CD14-positive monocyte (primary cell): ENCODE results near the gene PCDHA7. TPM values are rescaled to one million over a fixed set of nuclear protein-coding genes. Genes with fewer than 3 reads are reported as not detected.
"Not testable (repeated sequence)": the region's sequence is repeated elsewhere in the genome, so short reads cannot be mapped to it uniquely, and the experiment has no call there.

Source experiments
- DNase-seq, 3 donors: peaks; one replicate each; pipeline ENCODE4 v3.0.0-alpha.2; 2011 to 2022
- H2AFZ ChIP-seq: 2 replicates; pipeline ENCODE4 v1.6.0; 2012; ENCODE audit warnings: mild to moderate bottlenecking, low read depth, low read length, inconsistent platforms; ENCODE audit not compliant: insufficient read depth, poor library complexity, severe bottlenecking
- H3K27ac ChIP-seq, 2 donors: 1 replicate in 1 of 2; 2 replicates in 1 of 2; pipeline ENCODE4 v1.5.1; 2012 to 2013; ENCODE audit warnings: low read length in 2 of 2, control low read depth in 1 of 2, inconsistent platforms in 1 of 2, low read depth in 1 of 2, mild to moderate bottlenecking in 1 of 2
- H3K27me3 ChIP-seq, 2 donors: one replicate each; pipeline versions ENCODE4 v1.6.0 to v1.6.1; 2011 to 2013; ENCODE audit warnings: low read length in 2 of 2; ENCODE audit not compliant: control insufficient read depth in 2 of 2, insufficient read depth in 2 of 2
- H3K36me3 ChIP-seq, 2 donors: replicated peaks in 1 of 2; 1 replicate in 1 of 2; 2 replicates in 1 of 2; pipeline versions ENCODE4 v1.5.1 to v1.6.1; 2012 to 2013; ENCODE audit warnings: low read length in 2 of 2, control low read depth in 1 of 2, inconsistent platforms in 1 of 2, mild to moderate bottlenecking in 1 of 2; ENCODE audit not compliant: insufficient read depth in 2 of 2, control insufficient read depth in 1 of 2
- H3K4me1 ChIP-seq, 2 donors: 1 replicate in 1 of 2; 2 replicates in 1 of 2; pipeline versions ENCODE4 v1.5.1 to v1.6.1; 2012 to 2013; ENCODE audit warnings: low read length in 2 of 2, control low read depth in 1 of 2, inconsistent platforms in 1 of 2, mild to moderate bottlenecking in 1 of 2, moderate library complexity in 1 of 2; ENCODE audit not compliant: insufficient read depth in 2 of 2, control insufficient read depth in 1 of 2
- H3K4me2 ChIP-seq: replicated peaks from 2 replicates; pipeline ENCODE3; 2012; ENCODE audit warnings: low read length, moderate library complexity, mild to moderate bottlenecking; ENCODE audit not compliant: poor library complexity, severe bottlenecking; ENCODE audit errors: extremely low read depth
- H3K4me3 ChIP-seq, 3 experiments: fragments of 200-600 bp in 1 of 3; sonication (generic) in 1 of 3; replicated peaks in 1 of 3; 1 replicate in 2 of 3; 2 replicates in 1 of 3; pipeline ENCODE4 v1.5.1; 2011 to 2013; ENCODE audit warnings: low read length in 3 of 3, mild to moderate bottlenecking in 3 of 3, control low read depth in 2 of 3, low read depth in 2 of 3, inconsistent platforms in 1 of 3, moderate library complexity in 1 of 3
- H3K79me2 ChIP-seq: 2 replicates; pipeline ENCODE4 v1.6.0; 2012; ENCODE audit warnings: mild to moderate bottlenecking, control low read depth, inconsistent platforms, low read length, moderate library complexity; ENCODE audit not compliant: insufficient read depth
- H3K9ac ChIP-seq: 2 replicates; pipeline ENCODE4 v1.6.0; 2017; ENCODE audit warnings: low read length, mild to moderate bottlenecking; ENCODE audit not compliant: insufficient read depth, poor library complexity, severe bottlenecking
- H3K9me3 ChIP-seq, 2 donors: replicated peaks in 1 of 2; 1 replicate in 1 of 2; 2 replicates in 1 of 2; pipeline versions ENCODE4 v1.5.1 to v1.6.1; 2012 to 2013; ENCODE audit warnings: low read length in 2 of 2, control low read depth in 1 of 2; ENCODE audit not compliant: control insufficient read depth in 1 of 2, insufficient read depth in 1 of 2
- H4K20me1 ChIP-seq: 2 replicates; pipeline ENCODE4 v1.6.0; 2012; ENCODE audit warnings: mild to moderate bottlenecking, low read length, control low read depth, moderate library complexity; ENCODE audit not compliant: insufficient read depth
- H3K27ac Mint-ChIP-seq, 7 donors: one replicate each; pipeline ENCODE4 v1.8.0; 2020; ENCODE audit warnings: mild to moderate bottlenecking in 7 of 7, mixed read lengths in 7 of 7, moderate library complexity in 6 of 7, inconsistent platforms in 2 of 7
- H3K27me3 Mint-ChIP-seq, 3 donors: one replicate each; pipeline ENCODE4 v1.8.0; 2021 to 2022; ENCODE audit warnings: low read depth in 3 of 3, mild to moderate bottlenecking in 3 of 3, mixed read lengths in 3 of 3, moderate library complexity in 3 of 3, inconsistent platforms in 1 of 3
- H3K36me3 Mint-ChIP-seq, 2 donors: one replicate each; pipeline ENCODE4 v1.8.0; 2020; ENCODE audit warnings: mixed read lengths in 2 of 2, inconsistent platforms in 1 of 2, mild to moderate bottlenecking in 1 of 2
- H3K4me1 Mint-ChIP-seq: one replicate; pipeline ENCODE4 v1.8.0; 2020; ENCODE audit warnings: mild to moderate bottlenecking, mixed read lengths
- H3K4me3 Mint-ChIP-seq, 2 donors: one replicate each; pipeline ENCODE4 v1.8.0; 2020; ENCODE audit warnings: mild to moderate bottlenecking in 2 of 2, mixed read lengths in 2 of 2, moderate library complexity in 1 of 2
- H3K9me3 Mint-ChIP-seq, 7 donors: one replicate each; pipeline ENCODE4 v1.8.0; 2020 to 2022; ENCODE audit warnings: mixed read lengths in 7 of 7, mild to moderate bottlenecking in 6 of 7, moderate library complexity in 6 of 7, inconsistent platforms in 2 of 7
- WGBS: methylation state at CpG from one replicate; pipeline ENCODE4 v1.1.5; 2013; ENCODE audit warnings: missing lambda C conversion rate; ENCODE audit not compliant: insufficient coverage; 5-methylcytosine and 5-hydroxymethylcytosine counted together
- intact Hi-C, 2 donors: fragments of 100-400 bp; cut with micrococcal nuclease; formaldehyde crosslinking; loops; one replicate each; pipeline versions ENCODE4 v1.15.0 to v1.15.1; 2023
- polyA plus RNA-seq, 3 donors: library from polyadenylated mRNA; depleted of rRNA in 1 of 3; unstranded in 2 of 3; stranded (reverse) in 1 of 3; fragments of 300-500 nt in 2 of 3; fragments of >200 nt in 1 of 3; fragmentation: Illumina TruSeq in 2 of 3; gene quantifications; 1 replicate in 2 of 3; 2 replicates in 1 of 3; pipeline ENCODE4 v1.2.3, GENCODE V29; 2012 to 2021
- TF ChIP-seq, protein P1 (sequence below): fragments of 200-600 bp; IDR thresholded peaks from one replicate; pipeline ENCODE4 v1.8.0; 2022; ENCODE audit warnings: antibody characterized with exemption, mild to moderate bottlenecking

PCDHA7 gene
- polyA plus RNA-seq, 3 donors = not detected

- H3K36me3 Mint-ChIP-seq = peaks cover 0 to 4% of the 10 kb centered on the region in 2 donors
- peaks cover 22 to 41% (median 36%) of the 10 kb centered on the region in 7 donors for H3K9me3 Mint-ChIP-seq
- H4K20me1 ChIP-seq = no peaks in the 10 kb centered on the region
- H3K4me2 ChIP-seq = no peak overlapping the region
- no peaks in the 10 kb centered on the region for H3K4me1 ChIP-seq
- H3K27ac Mint-ChIP-seq = no peak overlapping the region
- TF ChIP-seq, protein P1, sequence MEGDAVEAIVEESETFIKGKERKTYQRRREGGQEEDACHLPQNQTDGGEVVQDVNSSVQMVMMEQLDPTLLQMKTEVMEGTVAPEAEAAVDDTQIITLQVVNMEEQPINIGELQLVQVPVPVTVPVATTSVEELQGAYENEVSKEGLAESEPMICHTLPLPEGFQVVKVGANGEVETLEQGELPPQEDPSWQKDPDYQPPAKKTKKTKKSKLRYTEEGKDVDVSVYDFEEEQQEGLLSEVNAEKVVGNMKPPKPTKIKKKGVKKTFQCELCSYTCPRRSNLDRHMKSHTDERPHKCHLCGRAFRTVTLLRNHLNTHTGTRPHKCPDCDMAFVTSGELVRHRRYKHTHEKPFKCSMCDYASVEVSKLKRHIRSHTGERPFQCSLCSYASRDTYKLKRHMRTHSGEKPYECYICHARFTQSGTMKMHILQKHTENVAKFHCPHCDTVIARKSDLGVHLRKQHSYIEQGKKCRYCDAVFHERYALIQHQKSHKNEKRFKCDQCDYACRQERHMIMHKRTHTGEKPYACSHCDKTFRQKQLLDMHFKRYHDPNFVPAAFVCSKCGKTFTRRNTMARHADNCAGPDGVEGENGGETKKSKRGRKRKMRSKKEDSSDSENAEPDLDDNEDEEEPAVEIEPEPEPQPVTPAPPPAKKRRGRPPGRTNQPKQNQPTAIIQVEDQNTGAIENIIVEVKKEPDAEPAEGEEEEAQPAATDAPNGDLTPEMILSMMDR = no peak
- no peaks in the 10 kb centered on the region for H3K36me3 ChIP-seq
- peaks cover 9 to 15% (median 11%) of the 10 kb centered on the region in 3 donors for H3K27me3 Mint-ChIP-seq
- no peak overlapping the region for H3K4me3 Mint-ChIP-seq
- H3K4me3 ChIP-seq = no peak overlapping the region
- intact Hi-C loops = loop anchor here in 1 of 2 donors (10.0 kb wide), 1 partner anchor 53 kb away; the partner anchor contains the start of gene PCDHA12
- no peak for DNase-seq
- peaks cover 31 to 38% of the 10 kb centered on the region in 2 donors for H3K9me3 ChIP-seq
- peaks cover 0 to 6% of the 10 kb centered on the region in 2 donors for H3K27me3 ChIP-seq
- H2AFZ ChIP-seq = no peak overlapping the region
- H3K9ac ChIP-seq = no peak overlapping the region
- no peaks in the 10 kb centered on the region for H3K4me1 Mint-ChIP-seq
- 23% methylated on average over 2 of the region's 6 CpGs for WGBS
- H3K79me2 ChIP-seq = no peaks in the 10 kb centered on the region
- H3K27ac ChIP-seq = no peak overlapping the region
Observed at GRCh38 chr5:140822281-140822629, 11.8 kb upstream of the PCDHA7 start.

DNA sequence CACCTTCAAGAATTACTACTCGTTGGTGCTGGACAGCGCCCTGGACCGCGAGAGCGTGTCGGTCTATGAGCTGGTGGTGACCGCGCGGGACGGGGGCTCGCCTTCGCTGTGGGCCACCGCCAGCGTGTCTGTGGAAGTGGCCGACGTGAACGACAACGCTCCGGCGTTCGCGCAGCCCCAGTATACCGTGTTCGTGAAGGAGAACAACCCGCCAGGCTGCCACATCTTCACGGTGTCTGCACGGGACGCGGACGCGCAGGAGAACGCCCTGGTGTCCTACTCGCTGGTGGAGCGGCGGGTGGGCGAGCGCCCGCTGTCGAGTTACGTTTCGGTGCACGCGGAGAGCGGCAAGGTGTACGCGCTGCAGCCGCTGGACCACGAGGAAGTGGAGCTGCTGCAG is 11.1 kb upstream of the PCDHA7 start:
- not testable (repeated sequence) for H3K4me2 ChIP-seq, H3K4me3 Mint-ChIP-seq, H3K36me3 Mint-ChIP-seq, H2AFZ ChIP-seq, H3K9ac ChIP-seq, H3K4me1 ChIP-seq, H3K36me3 ChIP-seq, H3K27ac Mint-ChIP-seq, DNase-seq, H3K4me3 ChIP-seq, H4K20me1 ChIP-seq, H3K4me1 Mint-ChIP-seq, H3K27ac ChIP-seq, H3K79me2 ChIP-seq
- Histone ChIP-seq H3K9me3 (peaks cover 33 to 45% of the 10 kb centered on the region in 2 donors), H3K27me3 (peaks cover 0 to 13% of the 10 kb centered on the region in 2 donors)
- peaks cover 11 to 21% (median 15%) of the 10 kb centered on the region in 3 donors for H3K27me3 Mint-ChIP-seq
- intact Hi-C loops = loop anchor here in 1 of 2 donors (10.0 kb wide), 1 partner anchor 52 kb away; the partner anchor contains the start of gene PCDHA12
- 55% methylated on average over 48 of the region's 48 CpGs for WGBS
- H3K9me3 Mint-ChIP-seq = peaks cover 25 to 47% (median 41%) of the 10 kb centered on the region in 7 donors
